Upper lobe of right lung (tissue), 1 donor: Measurements from ENCODE around the gene MED26. TPM values are rescaled to one million over a fixed set of nuclear protein-coding genes. Genes with fewer than 3 reads are reported as not detected.
A peak's percentile ranks its signal among the peaks of the same experiment; 100 is the strongest.
"Not testable (repeated sequence)": the region's sequence is repeated elsewhere in the genome, so short reads cannot be mapped to it uniquely, and the experiment has no call there.

Experiments used
- ATAC-seq: fragments of 200-7000 bp; cut with Tn5 transposase; one replicate; pipeline ENCODE4 v1.9.1; 2020; ENCODE audit warnings: mild to moderate bottlenecking, moderate library complexity
- DNase-seq: peaks from one replicate; pipeline ENCODE4 v3.0.0-alpha.2; 2020
- H3K27ac ChIP-seq: fragments of 200-600 bp; one replicate; pipeline ENCODE4 v1.8.0; 2022
- H3K27me3 ChIP-seq: fragments of 200-600 bp; one replicate; pipeline ENCODE4 v1.8.0; 2022; ENCODE audit warnings: mild to moderate bottlenecking
- H3K36me3 ChIP-seq: fragments of 200-600 bp; one replicate; pipeline ENCODE4 v1.8.0; 2022
- H3K4me1 ChIP-seq: fragments of 200-600 bp; one replicate; pipeline ENCODE4 v1.8.0; 2022
- H3K4me3 ChIP-seq: fragments of 200-600 bp; one replicate; pipeline ENCODE4 v1.8.0; 2022; ENCODE audit warnings: mild to moderate bottlenecking
- H3K9me3 ChIP-seq: fragments of 200-600 bp; one replicate; pipeline ENCODE4 v1.8.0; 2022
- CTCF ChIP-seq: fragments of 200-600 bp; IDR thresholded peaks from one replicate; pipeline ENCODE4 v1.8.0; 2022; ENCODE audit warnings: antibody characterized with exemption
- intact Hi-C: fragments of 100-400 bp; cut with DNase I; formaldehyde crosslinking; loops from one replicate; pipeline ENCODE4 v1.11.0; 2022
- total RNA-seq: library from RNA; stranded (reverse); fragmentation: NEBNext Ultra II Directional; extraction: Animal tissue kit (Norgen Biotek cat#: 25700); gene quantifications from one replicate; pipeline ENCODE4 v1.2.1, GENCODE V29; 2021
- donor health status: DM: no; HTN: yes; CAD: no; lungs with severe emphysema.

Gene MED26
- total RNA-seq, 1 donor from 2014 or later: 13.4 TPM

DNA sequence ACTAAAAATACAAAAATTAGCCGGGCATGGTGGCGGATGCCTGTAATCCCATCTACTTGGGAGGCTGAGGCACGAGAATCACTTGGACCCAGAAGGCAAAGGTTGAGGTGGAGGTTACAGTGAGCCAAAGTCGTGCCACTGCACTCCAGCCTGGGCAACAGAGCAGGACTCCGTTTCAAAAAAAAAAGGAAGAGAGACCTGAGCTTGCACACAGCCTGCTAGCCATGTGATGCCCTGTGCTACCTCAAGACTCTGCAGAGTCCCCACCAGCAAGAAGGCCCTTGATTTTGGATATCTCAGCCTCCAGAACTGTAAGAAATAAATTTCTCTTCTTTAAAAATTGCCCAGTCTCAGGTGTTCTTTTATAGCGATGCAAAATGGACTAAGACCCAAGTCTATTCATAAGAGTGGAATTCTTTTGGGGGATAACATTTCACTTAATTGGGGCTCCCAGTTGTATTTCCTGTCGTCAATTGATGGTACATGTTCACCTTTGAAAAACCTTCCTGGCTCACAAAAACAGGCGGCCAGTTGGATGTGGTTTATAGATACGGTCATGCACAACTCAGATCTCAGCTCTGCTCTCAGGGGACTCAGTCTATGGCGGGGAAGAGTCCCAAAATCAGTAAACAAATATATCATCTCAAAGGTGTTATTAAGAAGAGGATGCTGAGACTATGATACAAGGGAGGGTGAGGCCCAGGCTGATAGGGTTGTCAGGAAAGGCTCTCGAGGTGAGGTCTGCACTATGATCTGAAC, 83.4 kb downstream of the MED26 start:
- H3K27ac ChIP-seq: no peak overlapping the region
- intact Hi-C loops: no loop called here
- peaks cover 30% of the 10 kb centered on the region for H3K4me1 ChIP-seq
- TF ChIP-seq CTCF: no peak
- no peaks in the 10 kb centered on the region for H3K27me3 ChIP-seq
- ATAC-seq (no peak), DNase-seq (no peak)
- no peak overlapping the region for H3K4me3 ChIP-seq
- no peaks in the 10 kb centered on the region for H3K9me3 ChIP-seq
- H3K36me3 ChIP-seq: peaks cover 3% of the 10 kb centered on the region

- H3K27me3 ChIP-seq, ATAC-seq, DNase-seq, H3K36me3 ChIP-seq, H3K9me3 ChIP-seq, H3K4me3 ChIP-seq, H3K27ac ChIP-seq, intact Hi-C loops: not testable (repeated sequence)
- H3K4me1 ChIP-seq: peaks cover 31% of the 10 kb centered on the region
Observed at GRCh38 chr19:16543734-16544133, 84.3 kb downstream of the MED26 start.

- peak overlapping the region; percentile 90 for H3K4me3 ChIP-seq
- H3K27me3 ChIP-seq: no peaks in the 10 kb centered on the region
- peaks cover 31% of the 10 kb centered on the region for H3K4me1 ChIP-seq
- DNase-seq (no peak), ATAC-seq (no peak)
- H3K27ac ChIP-seq: peak overlapping the region; percentile 90
- TF ChIP-seq CTCF: no peak
- intact Hi-C loops: no loop called here
- H3K36me3 ChIP-seq: peaks cover 8% of the 10 kb centered on the region
- no peaks in the 10 kb centered on the region for H3K9me3 ChIP-seq
Observed at GRCh38 chr19:16542910-16543472, 85.0 kb downstream of the MED26 start.

- Histone ChIP-seq H3K4me1 (peaks cover 31% of the 10 kb centered on the region), H3K4me3 (peak within 1 kb of the TSS; percentile 90), H3K9me3 (no peaks in the 10 kb centered on the region), H3K36me3 (peaks cover 15% of the 10 kb centered on the region), H3K27me3 (no peaks in the 10 kb centered on the region), H3K27ac (peak within 1 kb of the TSS; percentile 90)
- TF ChIP-seq CTCF: no peak
- intact Hi-C loops: no loop called here
- ATAC-seq: peak; percentile 99
- DNase-seq: peak; percentile 97
Observed at GRCh38 chr19:16542045-16542909, 85.7 kb downstream of the MED26 start, which contains the start of gene CHERP. CHERP (minus strand) TSS chr19:16542437; CDS start chr19:16542378, 59 bp downstream.

- Histone ChIP-seq H3K27me3 (no peaks in the 10 kb centered on the region), H3K4me3 (peak overlapping the region; percentile 90), H3K27ac (peak overlapping the region; percentile 90), H3K36me3 (peaks cover 21% of the 10 kb centered on the region), H3K4me1 (peaks cover 31% of the 10 kb centered on the region), H3K9me3 (no peaks in the 10 kb centered on the region)
- DNase-seq (no peak), ATAC-seq (no peak)
- intact Hi-C loops: no loop called here
- TF ChIP-seq CTCF: no peak
Observed at GRCh38 chr19:16541526-16542044, 86.4 kb downstream of the MED26 start.
